Retinal pigment epithelial cell (primary cell): Measurements from ENCODE around the gene ARHGAP26.

Source experiments
- DNase-seq: peaks from one replicate; pipeline ENCODE4 v3.0.0-alpha.2; 2010; ENCODE audit warnings: low read depth
- H3K4me3 ChIP-seq: 2 replicates; pipeline ENCODE4 v1.5.1; 2011; ENCODE audit warnings: mild to moderate bottlenecking, low read length, control low read depth, moderate library complexity
- CTCF ChIP-seq: conservative IDR thresholded peaks from 2 replicates; pipeline ENCODE4 v1.5.1; 2011; ENCODE audit warnings: low read depth, low read length, control low read depth, inconsistent platforms

ARHGAP26 gene

GRCh38 chr5:143229896-143230675 lies 459.9 kb downstream of the ARHGAP26 start:
- H3K4me3 ChIP-seq: peak overlapping the region; percentile 20
- peak; percentile 80 for DNase-seq
- no peak for TF ChIP-seq CTCF

GRCh38 chr5:143230676-143230996 lies 460.5 kb downstream of the ARHGAP26 start:
- DNase-seq: no peak
- H3K4me3 ChIP-seq: peak overlapping the region; percentile 20
- TF ChIP-seq CTCF: no peak

GRCh38 chr5:143231416-143231815 lies 461.2 kb downstream of the ARHGAP26 start:
- no peak for DNase-seq
- H3K4me3 ChIP-seq: no peak overlapping the region
- no peak for TF ChIP-seq CTCF

GRCh38 chr5:143231973-143232812 lies 462.0 kb downstream of the ARHGAP26 start:
- TF ChIP-seq CTCF: no peak
- no peak for DNase-seq
- H3K4me3 ChIP-seq: no peak overlapping the region

GRCh38 chr5:143233031-143233430 lies 462.9 kb downstream of the ARHGAP26 start:
- TF ChIP-seq CTCF: no peak
- no peak for DNase-seq
- no peak overlapping the region for H3K4me3 ChIP-seq

- DNase-seq: no peak
- TF ChIP-seq CTCF: no peak
- H3K4me3 ChIP-seq: no peak overlapping the region
Measured at GRCh38 chr5:143234162-143234842, 464.1 kb downstream of the ARHGAP26 start.
